Pancreas (tissue), 10 donors: Measurements from ENCODE around the gene COL5A1. TPM values are rescaled to one million over a fixed set of nuclear protein-coding genes. Genes with fewer than 3 reads are reported as not detected.
A peak's percentile ranks its signal among the peaks of the same experiment; 100 is the strongest.

Experiments
- ATAC-seq, 4 donors: fragments of 200-7000 bp; cut with Tn5 transposase; one replicate each; pipeline versions ENCODE4 v1.8.0 to v1.9.1; 2020; ENCODE audit warnings: mild to moderate bottlenecking in 4 of 4, moderate library complexity in 4 of 4
- DNase-seq, 6 donors: peaks; one replicate each; pipeline ENCODE4 v3.0.0-alpha.2; 2020
- FAIRE-seq: peaks from 2 replicates; lab custom pipeline; 2012; peaks lifted over from hg19 to GRCh38; lab: Jason Lieb, UNC
- H3K27ac ChIP-seq, 4 donors: fragments of 200-600 bp; sonication (generic); 1 replicate in 3 of 4; 2 replicates in 1 of 4; pipeline versions ENCODE4 v1.5.0 to v1.8.0; 2020
- H3K27me3 ChIP-seq, 4 donors: fragments of 200-600 bp; one replicate each; pipeline ENCODE4 v1.8.0; 2021
- H3K36me3 ChIP-seq, 3 donors: fragments of 200-600 bp; sonication (generic) in 1 of 3; one replicate each; pipeline versions ENCODE4 v1.5.0 to v1.8.0; 2020 to 2021
- H3K4me1 ChIP-seq, 3 donors: fragments of 200-600 bp; one replicate each; pipeline ENCODE4 v1.8.0; 2021
- H3K4me3 ChIP-seq, 4 donors: fragments of 200-600 bp; sonication (generic) in 2 of 4; one replicate each; pipeline versions ENCODE4 v1.5.0 to v1.8.0; 2020 to 2021
- H3K9me3 ChIP-seq, 4 donors: fragments of 200-600 bp; one replicate each; pipeline ENCODE4 v1.8.0; 2021
- WGBS, 2 donors: extraction: QIAGEN DNeasy Blood & Tissue Kit; methylation state at CpG; one replicate each; pipeline ENCODE4 v1.1.7; 2013; 5-methylcytosine and 5-hydroxymethylcytosine counted together
- intact Hi-C, 3 donors: fragments of 100-400 bp; cut with DNase I; formaldehyde crosslinking; loops; one replicate each; pipeline versions ENCODE4 v1.11.1 to v1.14.2; 2022
- polyA plus RNA-seq, 2 donors: library from polyadenylated mRNA; stranded (reverse); fragments of 200-250 nt; gene quantifications; one replicate each; pipeline ENCODE4 v1.2.3, GENCODE V29; 2013
- total RNA-seq, 6 donors: library from RNA; stranded (reverse); fragmentation: NEBNext Ultra II Directional in 4 of 6; extraction: Animal tissue kit (Norgen Biotek cat#: 25700) in 4 of 6; gene quantifications; one replicate each; pipeline versions ENCODE4 v1.2.1 to v1.2.4, GENCODE V29; 2021 to 2023
- TF ChIP-seq, protein P1 (sequence below), 4 donors: fragments of 200-600 bp; sonication (generic) in 3 of 4; IDR thresholded peaks; one replicate each; pipeline versions ENCODE4 v1.5.0 to v1.8.0; 2021; ENCODE audit warnings: antibody characterized with exemption in 4 of 4
- donor health status: healthy with polysubstance abuse.
- donor health status: DM: no; HTN: no; CAD: no; lungs with moderate emphysema.
- donor health status: DM: no; HTN: no; CAD: no.
- donor health status: control.
- donor health status: control.
- donor health status: Bipolar disorder and iron deficiency.
- donor health status: DM: yes; HTN: yes; CAD: no.
- donor health status: DM: no; HTN: no; CAD: no.
- donor health status: DM: no; HTN: no; CAD: no.
- donor health status: DM: yes; HTN: yes; CAD: no.

The COL5A1 gene
- total and polyA plus RNA-seq, 8 donors, result 1.2 to 62.8 (median 3.5) TPM

DNA sequence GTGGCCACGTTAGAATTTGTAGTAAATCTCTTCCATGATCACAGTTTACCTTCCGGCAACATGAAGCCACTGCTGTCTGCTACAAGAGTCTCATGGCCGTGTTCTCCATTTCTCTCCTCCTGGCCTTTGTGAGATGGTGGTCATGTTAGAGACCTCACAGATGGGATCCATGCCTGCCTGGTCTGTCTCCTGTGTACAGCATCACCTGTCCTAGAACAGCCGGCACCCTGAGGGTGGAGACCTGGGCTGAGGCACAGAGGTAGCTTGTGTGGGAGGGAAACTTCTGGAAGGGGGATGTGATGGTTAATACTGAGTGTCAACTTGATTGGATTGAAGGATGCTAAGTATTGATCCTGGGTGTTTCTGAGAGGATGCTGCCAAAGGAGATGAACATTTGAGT, 235.9 kb downstream of the COL5A1 start:
- TF ChIP-seq, protein P1, sequence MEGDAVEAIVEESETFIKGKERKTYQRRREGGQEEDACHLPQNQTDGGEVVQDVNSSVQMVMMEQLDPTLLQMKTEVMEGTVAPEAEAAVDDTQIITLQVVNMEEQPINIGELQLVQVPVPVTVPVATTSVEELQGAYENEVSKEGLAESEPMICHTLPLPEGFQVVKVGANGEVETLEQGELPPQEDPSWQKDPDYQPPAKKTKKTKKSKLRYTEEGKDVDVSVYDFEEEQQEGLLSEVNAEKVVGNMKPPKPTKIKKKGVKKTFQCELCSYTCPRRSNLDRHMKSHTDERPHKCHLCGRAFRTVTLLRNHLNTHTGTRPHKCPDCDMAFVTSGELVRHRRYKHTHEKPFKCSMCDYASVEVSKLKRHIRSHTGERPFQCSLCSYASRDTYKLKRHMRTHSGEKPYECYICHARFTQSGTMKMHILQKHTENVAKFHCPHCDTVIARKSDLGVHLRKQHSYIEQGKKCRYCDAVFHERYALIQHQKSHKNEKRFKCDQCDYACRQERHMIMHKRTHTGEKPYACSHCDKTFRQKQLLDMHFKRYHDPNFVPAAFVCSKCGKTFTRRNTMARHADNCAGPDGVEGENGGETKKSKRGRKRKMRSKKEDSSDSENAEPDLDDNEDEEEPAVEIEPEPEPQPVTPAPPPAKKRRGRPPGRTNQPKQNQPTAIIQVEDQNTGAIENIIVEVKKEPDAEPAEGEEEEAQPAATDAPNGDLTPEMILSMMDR (IDR thresholded peaks at IDR 0.05), result no peak
- FAIRE-seq, result no peak
- WGBS, 2 donors, result 60 to 73% methylated on average over 4 of the region's 4 CpGs

GRCh38 chr9:134879664-134880483, 238.3 kb downstream of the COL5A1 start:
- no peak overlapping the region for H3K4me3 ChIP-seq
- TF ChIP-seq, protein P1 (IDR thresholded peaks at IDR 0.05), result no peak
- no peaks in the 10 kb centered on the region for H3K27me3 ChIP-seq
- intact Hi-C loops, result no loop called here
- H3K36me3 ChIP-seq, result no peaks in the 10 kb centered on the region
- no peaks in the 10 kb centered on the region for H3K9me3 ChIP-seq
- H3K4me1 ChIP-seq, result no peaks in the 10 kb centered on the region
- no peak overlapping the region for H3K27ac ChIP-seq
- FAIRE-seq, result no peak
- 68 to 83% methylated on average over 13 of the region's 13 CpGs for WGBS, 2 donors
- ATAC-seq, result no peak
- peak in 1 of 6 donors; percentile 32 for DNase-seq

More for the DNA sequence above, 235.9 kb downstream of the COL5A1 start:
- intact Hi-C loops, result no loop called here
- no peaks in the 10 kb centered on the region for H3K27me3 ChIP-seq
- H3K4me3 ChIP-seq, result no peak overlapping the region
- DNase-seq (no peak), ATAC-seq (no peak)
- no peak overlapping the region for H3K27ac ChIP-seq
- no peaks in the 10 kb centered on the region for H3K9me3 ChIP-seq
- no peaks in the 10 kb centered on the region for H3K36me3 ChIP-seq
- no peaks in the 10 kb centered on the region for H3K4me1 ChIP-seq

DNA sequence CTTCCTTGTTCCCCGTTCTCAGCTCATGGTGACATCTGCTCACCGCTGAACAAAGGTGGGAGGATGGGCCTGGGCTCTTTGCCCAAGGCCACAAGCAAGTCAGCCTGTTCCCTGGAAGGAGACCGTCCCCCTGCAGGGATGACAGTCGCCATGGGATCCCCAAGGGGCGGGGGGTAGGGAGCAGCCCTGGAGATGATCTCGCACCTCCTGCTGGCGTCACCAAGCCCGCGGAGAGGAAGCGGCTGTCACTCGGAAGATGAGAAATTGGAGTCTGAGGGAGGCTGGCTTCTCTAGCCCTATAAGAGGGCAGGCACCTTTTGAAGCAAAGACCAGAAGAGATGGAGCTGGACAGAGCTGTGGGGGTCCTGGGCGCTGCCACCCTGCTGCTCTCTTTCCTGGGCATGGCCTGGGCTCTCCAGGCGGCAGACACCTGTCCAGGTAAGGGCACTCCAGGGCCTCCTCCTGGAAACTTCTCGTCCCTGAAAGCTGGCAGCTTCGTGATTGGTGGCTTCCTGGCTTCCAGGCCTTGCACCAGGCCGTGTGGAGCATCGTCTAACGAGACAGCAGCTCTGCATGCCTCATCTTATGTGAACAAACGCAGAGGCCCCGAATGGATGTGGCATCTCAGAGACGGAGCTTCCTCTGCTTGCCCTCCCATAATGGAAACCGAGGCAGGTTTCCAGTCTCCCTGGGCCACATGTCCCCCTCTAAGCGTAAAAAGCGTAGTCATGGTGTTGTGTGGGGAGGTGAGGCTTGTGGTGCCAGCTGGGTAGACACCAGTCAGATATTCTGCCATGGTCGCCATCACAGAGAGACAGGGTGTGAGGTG, 239.1 kb downstream of the COL5A1 start, which contains the start of gene FCN2:
Gene FCN2, plus strand, starts transcription at position 327 of the 829 bp plus-strand sequence. Its CDS starts 12 bp downstream, at position 339.
- Histone ChIP-seq H3K9me3 (no peaks in the 10 kb centered on the region), H3K36me3 (no peaks in the 10 kb centered on the region), H3K27ac (no peak within 1 kb of the TSS), H3K4me3 (no peak within 1 kb of the TSS), H3K27me3 (no peaks in the 10 kb centered on the region), H3K4me1 (no peaks in the 10 kb centered on the region)
- FAIRE-seq, result no peak
- intact Hi-C loops, result no loop called here
- ATAC-seq, result no peak
- TF ChIP-seq, protein P1 (IDR thresholded peaks at IDR 0.05), result no peak
- DNase-seq, result peak in 1 of 6 donors; percentile 18
- WGBS, 2 donors, result 49 to 59% methylated on average over 25 of the region's 25 CpGs

DNA sequence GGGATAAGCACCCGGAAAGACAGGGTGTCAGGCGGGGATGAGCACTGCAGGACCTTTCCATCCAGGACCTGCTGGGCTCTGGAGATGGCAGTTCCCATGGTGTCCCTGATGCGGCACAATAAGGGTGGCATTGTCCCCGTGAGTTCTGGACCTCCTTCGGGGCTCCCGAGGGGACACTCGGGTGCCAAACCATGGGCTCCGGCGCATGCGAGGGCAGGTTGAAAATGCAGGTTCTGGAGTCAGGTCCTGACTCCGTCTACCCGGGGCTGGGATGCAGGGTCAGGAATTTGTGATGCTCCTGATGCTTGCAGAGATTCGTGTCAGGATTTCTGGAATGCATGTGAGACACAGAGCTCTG, 239.7 kb downstream of the COL5A1 start:
- WGBS, 2 donors, result 70 to 80% methylated on average over 13 of the region's 13 CpGs
- DNase-seq, result peak in 1 of 6 donors; percentile 19

More for the DNA sequence above, 239.7 kb downstream of the COL5A1 start:
- Histone ChIP-seq H3K9me3 (no peaks in the 10 kb centered on the region), H3K27ac (no peak overlapping the region), H3K27me3 (no peaks in the 10 kb centered on the region), H3K4me1 (no peaks in the 10 kb centered on the region), H3K36me3 (no peaks in the 10 kb centered on the region), H3K4me3 (no peak overlapping the region)
- TF ChIP-seq, protein P1 (IDR thresholded peaks at IDR 0.05), result no peak
- intact Hi-C loops, result no loop called here
- FAIRE-seq, result no peak
- ATAC-seq, result no peak
